K562 (cell line): ENCODE results near the gene OPA3. TPM values are rescaled to one million over a fixed set of nuclear protein-coding genes. Genes with fewer than 3 reads are reported as not detected.
A peak's percentile ranks its signal among the peaks of the same experiment; 100 is the strongest.

ENCODE experiments used
- DIDO1 ChIP-seq: fragments of 450-650 bp; IDR thresholded peaks from 2 replicates; pipeline ENCODE4 v1.6.1; 2016; ENCODE audit warnings: low read depth, missing biosample characterization, missing genetic modification characterization
- RAD51 ChIP-seq: fragments of 450-650 bp; IDR thresholded peaks from 2 replicates; pipeline ENCODE4 v1.7.1; 2016; ENCODE audit warnings: low read depth, mild to moderate bottlenecking, borderline replicate concordance
- RBM39 ChIP-seq: fragments of 200-400 bp; formaldehyde crosslinking; optimal IDR thresholded peaks from 2 replicates; pipeline ENCODE3; 2018; ENCODE audit warnings: low read depth, low read length
- TBP ChIP-seq: optimal IDR thresholded peaks from 2 replicates; pipeline ENCODE3; 2011; ENCODE audit warnings: low read depth, low read length, improper control_type of control experiment
- polyA plus RNA-seq, 8 experiments: library from polyadenylated mRNA; depleted of rRNA in 4 of 8; stranded (reverse) in 5 of 8; unstranded in 3 of 8; fragments of >200 nt; fragmentation: Nextera tagmentation in 2 of 8; fragmentation: Illumina TruSeq in 1 of 8; extraction: Ambion mirVana in 2 of 8; extraction: Trizol in 1 of 8; gene quantifications; 2 replicates each; pipeline versions ENCODE4 v1.2.1 to v1.2.3, GENCODE V29; 2011 to 2014; ENCODE audit warnings: inconsistent platforms in 1 of 8, missing spikeins in 1 of 8
- total RNA-seq, 7 experiments: library from RNA; depleted of rRNA in 6 of 7; stranded (reverse); fragments of >200 nt in 6 of 7; fragmentation: Illumina TruSeq in 2 of 7; extraction: Trizol in 2 of 7; gene quantifications; 2 replicates each; pipeline versions ENCODE4 v1.2.1 to v1.2.3, GENCODE V29; 2011 to 2021; ENCODE audit warnings: low replicate concordance in 1 of 7
- TF ChIP-seq, protein P1 (sequence below), 2 experiments: fragments of 450-650 bp in 1 of 2; sonication (generic) in 1 of 2; formaldehyde crosslinking in 1 of 2; IDR thresholded peaks in 1 of 2; conservative IDR thresholded peaks in 1 of 2; 2 replicates each; pipeline versions ENCODE4 v1.6.1 to v1.8.1; 2016 to 2023; ENCODE audit warnings: mild to moderate bottlenecking in 2 of 2, moderate library complexity in 2 of 2, inconsistent platforms in 1 of 2, missing genetic modification reagents in 1 of 2
- TF ChIP-seq, protein P2 (sequence below), 2 experiments: fragments of 450-650 bp; IDR thresholded peaks; 2 replicates each; pipeline ENCODE4 v1.6.1; 2016
- TF ChIP-seq, protein P3 (sequence below): fragments of 450-650 bp; IDR thresholded peaks from 2 replicates; pipeline ENCODE4 v1.6.1; 2018; ENCODE audit not compliant: partially characterized antibody
- TF ChIP-seq, protein P4 (sequence below): fragments of 250-450 bp; sonication (Bioruptor Pico); IDR thresholded peaks from 2 replicates; pipeline ENCODE4 v1.8.0; 2021; ENCODE audit warnings: moderate library complexity, mild to moderate bottlenecking, inconsistent platforms
- TF ChIP-seq, protein P5 (sequence below): sonication (generic); formaldehyde crosslinking; IDR thresholded peaks from 2 replicates; pipeline ENCODE4 v1.8.1; 2023; ENCODE audit warnings: mild to moderate bottlenecking, missing genetic modification reagents, moderate library complexity
- TF ChIP-seq, protein P6 (sequence below): fragments of 450-650 bp; IDR thresholded peaks from 2 replicates; pipeline ENCODE4 v1.7.0; 2016; ENCODE audit warnings: borderline replicate concordance

OPA3 gene
- total and polyA plus RNA-seq, 9 of the 15 experiments (the other 6 are each of a cell fraction or from before 2014, with no cell fraction given) = 1.4 to 18.8 (median 9.0) TPM

DNA sequence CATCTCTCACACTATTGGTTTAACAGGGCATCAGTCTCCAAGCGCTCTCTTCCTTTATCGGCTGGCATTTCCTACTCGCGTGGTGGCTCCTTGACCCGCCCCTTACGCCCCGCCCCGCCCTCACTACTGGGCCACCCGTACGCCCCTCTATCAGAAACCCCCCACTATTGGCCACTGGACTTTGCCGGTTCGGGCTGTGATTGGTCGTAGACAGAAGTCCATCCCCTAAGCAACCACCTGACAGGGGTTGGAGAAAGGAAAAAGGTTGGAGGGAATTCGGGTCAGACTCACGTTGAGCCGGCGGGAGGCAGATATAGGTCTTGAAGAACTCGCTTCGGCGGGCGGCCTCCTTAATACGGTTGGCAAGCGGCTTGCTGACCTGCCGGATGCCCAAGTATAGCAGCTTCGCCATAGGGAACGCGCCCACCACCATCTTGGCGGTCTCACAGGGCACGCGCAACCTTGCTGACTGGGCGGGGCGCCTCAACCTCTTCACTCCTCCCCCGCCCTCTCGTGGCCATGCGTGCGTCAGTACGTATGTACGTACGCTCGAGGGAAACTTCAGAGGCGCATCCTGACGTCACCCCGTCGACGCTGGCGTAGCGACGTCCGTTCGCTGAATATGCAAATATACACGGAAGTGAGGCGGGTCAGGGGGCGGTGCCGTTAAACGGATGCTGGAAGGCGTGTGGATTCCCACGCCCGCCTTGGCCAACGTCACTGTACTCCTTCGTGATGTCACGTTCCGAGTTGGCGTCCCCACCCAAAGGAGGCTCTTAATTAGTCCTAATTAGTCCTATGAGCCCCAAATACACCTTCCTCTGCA lies at the start of gene OPA3 (continued):
- TF ChIP-seq, protein P1, sequence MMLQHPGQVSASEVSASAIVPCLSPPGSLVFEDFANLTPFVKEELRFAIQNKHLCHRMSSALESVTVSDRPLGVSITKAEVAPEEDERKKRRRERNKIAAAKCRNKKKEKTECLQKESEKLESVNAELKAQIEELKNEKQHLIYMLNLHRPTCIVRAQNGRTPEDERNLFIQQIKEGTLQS (IDR thresholded peaks at IDR 0.05) = peak; percentile 96
- TF ChIP-seq, protein P1 (CRISPR knock-in tag; conservative IDR thresholded peaks at IDR 0.05) = peak; percentile 54; the same call in 1 of the 2 replicates
- TF ChIP-seq, protein P2, sequence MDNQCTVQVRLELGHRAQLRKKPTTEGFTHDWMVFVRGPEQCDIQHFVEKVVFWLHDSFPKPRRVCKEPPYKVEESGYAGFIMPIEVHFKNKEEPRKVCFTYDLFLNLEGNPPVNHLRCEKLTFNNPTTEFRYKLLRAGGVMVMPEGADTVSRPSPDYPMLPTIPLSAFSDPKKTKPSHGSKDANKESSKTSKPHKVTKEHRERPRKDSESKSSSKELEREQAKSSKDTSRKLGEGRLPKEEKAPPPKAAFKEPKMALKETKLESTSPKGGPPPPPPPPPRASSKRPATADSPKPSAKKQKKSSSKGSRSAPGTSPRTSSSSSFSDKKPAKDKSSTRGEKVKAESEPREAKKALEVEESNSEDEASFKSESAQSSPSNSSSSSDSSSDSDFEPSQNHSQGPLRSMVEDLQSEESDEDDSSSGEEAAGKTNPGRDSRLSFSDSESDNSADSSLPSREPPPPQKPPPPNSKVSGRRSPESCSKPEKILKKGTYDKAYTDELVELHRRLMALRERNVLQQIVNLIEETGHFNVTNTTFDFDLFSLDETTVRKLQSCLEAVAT (IDR thresholded peaks at IDR 0.05) = peak in 1 of 2 experiments; percentile 89; a peak in 2 of 4 replicates
- TF ChIP-seq RAD51 (peak; percentile 87), RBM39 (no peak), TBP (peak; percentile 84), DIDO1 (tag) (0 out of 2 replicates have a peak, but pooled peaks have one; percentile 48)
- TF ChIP-seq, protein P3, sequence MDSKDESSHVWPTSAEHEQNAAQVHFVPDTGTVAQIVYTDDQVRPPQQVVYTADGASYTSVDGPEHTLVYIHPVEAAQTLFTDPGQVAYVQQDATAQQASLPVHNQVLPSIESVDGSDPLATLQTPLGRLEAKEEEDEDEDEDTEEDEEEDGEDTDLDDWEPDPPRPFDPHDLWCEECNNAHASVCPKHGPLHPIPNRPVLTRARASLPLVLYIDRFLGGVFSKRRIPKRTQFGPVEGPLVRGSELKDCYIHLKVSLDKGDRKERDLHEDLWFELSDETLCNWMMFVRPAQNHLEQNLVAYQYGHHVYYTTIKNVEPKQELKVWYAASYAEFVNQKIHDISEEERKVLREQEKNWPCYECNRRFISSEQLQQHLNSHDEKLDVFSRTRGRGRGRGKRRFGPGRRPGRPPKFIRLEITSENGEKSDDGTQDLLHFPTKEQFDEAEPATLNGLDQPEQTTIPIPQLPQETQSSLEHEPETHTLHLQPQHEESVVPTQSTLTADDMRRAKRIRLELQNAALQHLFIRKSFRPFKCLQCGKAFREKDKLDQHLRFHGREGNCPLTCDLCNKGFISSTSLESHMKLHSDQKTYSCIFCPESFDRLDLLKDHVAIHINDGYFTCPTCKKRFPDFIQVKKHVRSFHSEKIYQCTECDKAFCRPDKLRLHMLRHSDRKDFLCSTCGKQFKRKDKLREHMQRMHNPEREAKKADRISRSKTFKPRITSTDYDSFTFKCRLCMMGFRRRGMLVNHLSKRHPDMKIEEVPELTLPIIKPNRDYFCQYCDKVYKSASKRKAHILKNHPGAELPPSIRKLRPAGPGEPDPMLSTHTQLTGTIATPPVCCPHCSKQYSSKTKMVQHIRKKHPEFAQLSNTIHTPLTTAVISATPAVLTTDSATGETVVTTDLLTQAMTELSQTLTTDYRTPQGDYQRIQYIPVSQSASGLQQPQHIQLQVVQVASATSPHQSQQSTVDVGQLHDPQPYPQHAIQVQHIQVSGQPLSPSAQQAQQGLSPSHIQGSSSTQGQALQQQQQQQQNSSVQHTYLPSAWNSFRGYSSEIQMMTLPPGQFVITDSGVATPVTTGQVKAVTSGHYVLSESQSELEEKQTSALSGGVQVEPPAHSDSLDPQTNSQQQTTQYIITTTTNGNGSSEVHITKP = peak; percentile 54
- TF ChIP-seq, protein P4, sequence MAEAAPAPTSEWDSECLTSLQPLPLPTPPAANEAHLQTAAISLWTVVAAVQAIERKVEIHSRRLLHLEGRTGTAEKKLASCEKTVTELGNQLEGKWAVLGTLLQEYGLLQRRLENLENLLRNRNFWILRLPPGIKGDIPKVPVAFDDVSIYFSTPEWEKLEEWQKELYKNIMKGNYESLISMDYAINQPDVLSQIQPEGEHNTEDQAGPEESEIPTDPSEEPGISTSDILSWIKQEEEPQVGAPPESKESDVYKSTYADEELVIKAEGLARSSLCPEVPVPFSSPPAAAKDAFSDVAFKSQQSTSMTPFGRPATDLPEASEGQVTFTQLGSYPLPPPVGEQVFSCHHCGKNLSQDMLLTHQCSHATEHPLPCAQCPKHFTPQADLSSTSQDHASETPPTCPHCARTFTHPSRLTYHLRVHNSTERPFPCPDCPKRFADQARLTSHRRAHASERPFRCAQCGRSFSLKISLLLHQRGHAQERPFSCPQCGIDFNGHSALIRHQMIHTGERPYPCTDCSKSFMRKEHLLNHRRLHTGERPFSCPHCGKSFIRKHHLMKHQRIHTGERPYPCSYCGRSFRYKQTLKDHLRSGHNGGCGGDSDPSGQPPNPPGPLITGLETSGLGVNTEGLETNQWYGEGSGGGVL = no peak
- TF ChIP-seq, protein P5, sequence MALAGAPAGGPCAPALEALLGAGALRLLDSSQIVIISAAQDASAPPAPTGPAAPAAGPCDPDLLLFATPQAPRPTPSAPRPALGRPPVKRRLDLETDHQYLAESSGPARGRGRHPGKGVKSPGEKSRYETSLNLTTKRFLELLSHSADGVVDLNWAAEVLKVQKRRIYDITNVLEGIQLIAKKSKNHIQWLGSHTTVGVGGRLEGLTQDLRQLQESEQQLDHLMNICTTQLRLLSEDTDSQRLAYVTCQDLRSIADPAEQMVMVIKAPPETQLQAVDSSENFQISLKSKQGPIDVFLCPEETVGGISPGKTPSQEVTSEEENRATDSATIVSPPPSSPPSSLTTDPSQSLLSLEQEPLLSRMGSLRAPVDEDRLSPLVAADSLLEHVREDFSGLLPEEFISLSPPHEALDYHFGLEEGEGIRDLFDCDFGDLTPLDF = 0 out of 2 replicates have a peak, but pooled peaks have one; percentile 28
- TF ChIP-seq, protein P6, sequence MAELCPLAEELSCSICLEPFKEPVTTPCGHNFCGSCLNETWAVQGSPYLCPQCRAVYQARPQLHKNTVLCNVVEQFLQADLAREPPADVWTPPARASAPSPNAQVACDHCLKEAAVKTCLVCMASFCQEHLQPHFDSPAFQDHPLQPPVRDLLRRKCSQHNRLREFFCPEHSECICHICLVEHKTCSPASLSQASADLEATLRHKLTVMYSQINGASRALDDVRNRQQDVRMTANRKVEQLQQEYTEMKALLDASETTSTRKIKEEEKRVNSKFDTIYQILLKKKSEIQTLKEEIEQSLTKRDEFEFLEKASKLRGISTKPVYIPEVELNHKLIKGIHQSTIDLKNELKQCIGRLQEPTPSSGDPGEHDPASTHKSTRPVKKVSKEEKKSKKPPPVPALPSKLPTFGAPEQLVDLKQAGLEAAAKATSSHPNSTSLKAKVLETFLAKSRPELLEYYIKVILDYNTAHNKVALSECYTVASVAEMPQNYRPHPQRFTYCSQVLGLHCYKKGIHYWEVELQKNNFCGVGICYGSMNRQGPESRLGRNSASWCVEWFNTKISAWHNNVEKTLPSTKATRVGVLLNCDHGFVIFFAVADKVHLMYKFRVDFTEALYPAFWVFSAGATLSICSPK = no peak
